B cell (primary cell): ENCODE data around the gene MKRN1. TPM values are rescaled to one million over a fixed set of nuclear protein-coding genes. Genes with fewer than 3 reads are reported as not detected.

Experiments used
- ATAC-seq: fragments of 200-7000 bp; cut with Tn5 transposase; one replicate; pipeline ENCODE4 v1.10.0; 2021; ENCODE audit warnings: low read depth, mild to moderate bottlenecking, moderate number of reproducible peaks, moderate library complexity
- CTCF ChIA-PET: fragments of 350-600 bp; sonication (Branson Sonifier 250); formaldehyde crosslinking; loops from one replicate; lab custom pipeline; 2021; ENCODE audit warnings: antibody characterized with exemption, inconsistent platforms; lab: Charles Lee
- POLR2A ChIA-PET: fragments of 350-600 bp; sonication (Branson Sonifier 250); formaldehyde crosslinking; loops from one replicate; lab custom pipeline; 2021; ENCODE audit warnings: antibody characterized with exemption; lab: Charles Lee
- DNase-seq: peaks from one replicate; pipeline ENCODE4 v3.0.0; 2013
- H2AFZ ChIP-seq: 2 replicates; pipeline ENCODE4 v1.6.1; 2012; ENCODE audit warnings: mild to moderate bottlenecking, low read depth, low read length; ENCODE audit not compliant: insufficient read depth, poor library complexity, severe bottlenecking
- H3K27ac ChIP-seq, 2 donors: 1 replicate in 1 of 2; 2 replicates in 1 of 2; pipeline ENCODE4 v1.5.1; 2012 to 2013; ENCODE audit warnings: low read length in 2 of 2, mild to moderate bottlenecking in 2 of 2, moderate library complexity in 1 of 2
- H3K27me3 ChIP-seq, 4 experiments: fragments of 200-600 bp in 1 of 4; sonication (generic) in 1 of 4; replicated peaks in 1 of 4; 1 replicate in 2 of 4; 2 replicates in 2 of 4; pipeline versions ENCODE4 v1.6.1 to v1.7.0; 2013 to 2016; ENCODE audit warnings: low read length in 3 of 4, mild to moderate bottlenecking in 2 of 4, mixed read lengths in 1 of 4, moderate library complexity in 1 of 4; ENCODE audit not compliant: insufficient read depth in 4 of 4, control insufficient read depth in 3 of 4; ENCODE audit errors: control extremely low read depth in 1 of 4
- H3K36me3 ChIP-seq, 2 experiments: replicated peaks in 1 of 2; 1 replicate in 1 of 2; 2 replicates in 1 of 2; pipeline versions ENCODE4 v1.6.1 to v1.7.1; 2013; ENCODE audit warnings: low read length in 1 of 2; ENCODE audit not compliant: insufficient read depth in 2 of 2, control insufficient read depth in 1 of 2; ENCODE audit errors: control extremely low read depth in 1 of 2, extremely low read depth in 1 of 2
- H3K4me1 ChIP-seq, 2 donors: fragments of 200-600 bp in 1 of 2; sonication (generic) in 1 of 2; 1 replicate in 1 of 2; 2 replicates in 1 of 2; pipeline versions ENCODE4 v1.5.1 to v1.6.1; 2013 to 2017; ENCODE audit warnings: low read length in 2 of 2; ENCODE audit not compliant: control insufficient read depth in 2 of 2, insufficient read depth in 2 of 2
- H3K4me2 ChIP-seq: replicated peaks from 2 replicates; pipeline ENCODE3; 2012; ENCODE audit warnings: mild to moderate bottlenecking, low read depth, low read length; ENCODE audit not compliant: poor library complexity, severe bottlenecking
- H3K4me3 ChIP-seq, 5 experiments: fragments of 200-600 bp in 1 of 5; sonication (generic) in 1 of 5; 1 replicate in 3 of 5; 2 replicates in 2 of 5; pipeline versions ENCODE4 v1.5.1 to v1.7.0; 2011 to 2016; ENCODE audit warnings: low read length in 4 of 5, mild to moderate bottlenecking in 4 of 5, low read depth in 2 of 5, control low read depth in 1 of 5, moderate library complexity in 1 of 5; ENCODE audit not compliant: insufficient read depth in 1 of 5; ENCODE audit errors: control extremely low read depth in 1 of 5, extremely low read depth in 1 of 5
- H3K79me2 ChIP-seq: fragments of 200-600 bp; sonication (generic); one replicate; pipeline ENCODE4 v1.6.0; 2016; ENCODE audit warnings: low read length; ENCODE audit not compliant: control insufficient read depth, insufficient read depth
- H3K9ac ChIP-seq: fragments of 200-600 bp; sonication (generic); 2 replicates; pipeline ENCODE4 v1.6.1; 2017; ENCODE audit warnings: mild to moderate bottlenecking, low read length, moderate library complexity
- H3K9me3 ChIP-seq, 3 donors: one replicate each; pipeline versions ENCODE4 v1.6.1 to v1.7.1; 2013; ENCODE audit warnings: low read length in 2 of 3; ENCODE audit not compliant: control insufficient read depth in 2 of 3, insufficient read depth in 1 of 3; ENCODE audit errors: control extremely low read depth in 1 of 3
- H4K20me1 ChIP-seq: 2 replicates; pipeline ENCODE4 v1.6.0; 2012; ENCODE audit warnings: mild to moderate bottlenecking, low read length; ENCODE audit not compliant: insufficient read depth, control insufficient read depth, poor library complexity, severe bottlenecking
- H3K27ac Mint-ChIP-seq: one replicate; pipeline ENCODE4 v1.8.0; 2021; ENCODE audit warnings: mixed read lengths
- H3K27me3 Mint-ChIP-seq: one replicate; pipeline ENCODE4 v1.8.0; 2021; ENCODE audit warnings: mixed read lengths
- H3K4me1 Mint-ChIP-seq: one replicate; pipeline ENCODE4 v1.8.0; 2021; ENCODE audit warnings: mixed read lengths
- H3K4me3 Mint-ChIP-seq: one replicate; pipeline ENCODE4 v1.8.0; 2021; ENCODE audit warnings: mixed read lengths
- H3K9me3 Mint-ChIP-seq: one replicate; pipeline ENCODE4 v1.8.0; 2022; ENCODE audit warnings: mixed read lengths; ENCODE audit not compliant: insufficient read depth
- EZH2 ChIP-seq: IDR thresholded peaks from 2 replicates; pipeline ENCODE4 v1.6.1; 2012; ENCODE audit warnings: borderline replicate concordance, low read depth, mild to moderate bottlenecking, moderate library complexity, low read length; ENCODE audit not compliant: insufficient read depth, poor library complexity, severe bottlenecking
- WGBS: methylation state at CpG from one replicate; pipeline ENCODE4 v1.1.5; 2013; ENCODE audit warnings: missing lambda C conversion rate; ENCODE audit not compliant: insufficient coverage; 5-methylcytosine and 5-hydroxymethylcytosine counted together
- intact Hi-C: fragments of 100-400 bp; cut with micrococcal nuclease; formaldehyde crosslinking; loops from one replicate; pipeline ENCODE4 v1.10.0; 2022
- polyA plus RNA-seq: library from polyadenylated mRNA; depleted of rRNA; stranded (reverse); fragments of >200 nt; gene quantifications from 2 replicates; pipeline ENCODE4 v1.2.3, GENCODE V29; 2012
- total RNA-seq, 2 donors: library from RNA; stranded (reverse); fragments of 120-200 nt in 1 of 2; gene quantifications; 1 replicate in 1 of 2; 2 replicates in 1 of 2; pipeline versions ENCODE4 v1.2.3 to v1.2.4, GENCODE V29; 2013 to 2022
- TF ChIP-seq, protein P1 (sequence below): fragments of 200-600 bp; IDR thresholded peaks from one replicate; pipeline ENCODE4 v1.8.0; 2022; ENCODE audit warnings: antibody characterized with exemption, mild to moderate bottlenecking

The MKRN1 gene
- total and polyA plus RNA-seq, 2 donors (not counting 1 experiment from before 2014, with no cell fraction given): 41.9 to 147 TPM

DNA sequence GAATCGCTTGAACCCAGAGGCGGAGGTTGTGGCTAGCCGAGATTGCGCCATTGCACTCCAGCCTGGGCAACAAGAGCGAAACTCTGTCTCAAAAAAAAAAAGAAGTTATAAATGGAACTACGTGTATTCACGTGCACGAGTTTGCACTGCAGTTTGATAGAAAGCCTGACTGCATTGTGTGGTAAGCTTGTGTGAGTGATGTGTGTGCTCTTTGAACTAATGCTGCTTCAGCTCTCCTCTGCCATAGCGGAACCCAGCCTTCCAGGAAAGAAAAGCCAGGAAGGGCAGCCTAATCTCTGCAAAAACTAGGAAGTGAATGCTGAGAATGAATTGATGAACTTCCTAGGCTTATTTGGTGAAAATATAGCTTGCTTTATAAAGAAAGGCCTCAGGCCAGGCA is 15.6 kb upstream of the MKRN1 start:
- WGBS: 92% methylated on average over 9 of the region's 9 CpGs

DNA sequence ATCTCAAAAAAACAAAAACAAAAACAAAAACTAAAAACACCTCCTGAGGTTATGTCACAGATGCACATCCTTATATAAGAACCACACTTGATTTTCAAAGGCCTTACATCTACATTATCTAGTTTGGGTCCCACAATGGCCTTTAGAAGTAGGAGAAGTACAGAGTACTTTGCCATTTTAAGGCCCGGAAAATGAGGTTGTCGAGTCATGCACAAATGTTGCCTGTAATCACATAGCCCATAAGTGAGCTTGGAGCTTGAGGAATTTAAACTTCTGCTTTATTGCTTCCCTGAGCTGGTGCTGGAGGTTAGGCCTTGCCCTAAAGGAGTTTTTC is 9.7 kb upstream of the MKRN1 start:
- H3K27ac ChIP-seq: no peak overlapping the region
- H3K27me3 ChIP-seq: no peaks in the 10 kb centered on the region
- intact Hi-C loops: no loop called here
- Mint-ChIP-seq H3K4me3 (no peak overlapping the region), H3K4me1 (no peaks in the 10 kb centered on the region), H3K27ac (no peak overlapping the region), H3K9me3 (no peaks in the 10 kb centered on the region), H3K27me3 (no peaks in the 10 kb centered on the region)
- H3K36me3 ChIP-seq: no peaks in the 10 kb centered on the region
- POLR2A ChIA-PET: no interaction called here
- no CpG with 5 or more reads among the region's 2 CpGs for WGBS
- H3K9ac ChIP-seq: no peak overlapping the region
- H3K9me3 ChIP-seq: no peaks in the 10 kb centered on the region
- H3K4me3 ChIP-seq: no peak overlapping the region
- no peak for ATAC-seq
- H3K4me2 ChIP-seq: no peak overlapping the region
- no peak overlapping the region for H2AFZ ChIP-seq
- no peaks in the 10 kb centered on the region for H4K20me1 ChIP-seq
- TF ChIP-seq EZH2: no peak
- TF ChIP-seq, protein P1, sequence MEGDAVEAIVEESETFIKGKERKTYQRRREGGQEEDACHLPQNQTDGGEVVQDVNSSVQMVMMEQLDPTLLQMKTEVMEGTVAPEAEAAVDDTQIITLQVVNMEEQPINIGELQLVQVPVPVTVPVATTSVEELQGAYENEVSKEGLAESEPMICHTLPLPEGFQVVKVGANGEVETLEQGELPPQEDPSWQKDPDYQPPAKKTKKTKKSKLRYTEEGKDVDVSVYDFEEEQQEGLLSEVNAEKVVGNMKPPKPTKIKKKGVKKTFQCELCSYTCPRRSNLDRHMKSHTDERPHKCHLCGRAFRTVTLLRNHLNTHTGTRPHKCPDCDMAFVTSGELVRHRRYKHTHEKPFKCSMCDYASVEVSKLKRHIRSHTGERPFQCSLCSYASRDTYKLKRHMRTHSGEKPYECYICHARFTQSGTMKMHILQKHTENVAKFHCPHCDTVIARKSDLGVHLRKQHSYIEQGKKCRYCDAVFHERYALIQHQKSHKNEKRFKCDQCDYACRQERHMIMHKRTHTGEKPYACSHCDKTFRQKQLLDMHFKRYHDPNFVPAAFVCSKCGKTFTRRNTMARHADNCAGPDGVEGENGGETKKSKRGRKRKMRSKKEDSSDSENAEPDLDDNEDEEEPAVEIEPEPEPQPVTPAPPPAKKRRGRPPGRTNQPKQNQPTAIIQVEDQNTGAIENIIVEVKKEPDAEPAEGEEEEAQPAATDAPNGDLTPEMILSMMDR: no peak
- DNase-seq: no peak
- CTCF ChIA-PET: no interaction called here
- H3K79me2 ChIP-seq: no peaks in the 10 kb centered on the region
- no peaks in the 10 kb centered on the region for H3K4me1 ChIP-seq

More for the DNA sequence above, 15.6 kb upstream of the MKRN1 start:
- Histone ChIP-seq H3K36me3 (no peaks in the 10 kb centered on the region), H3K79me2 (no peaks in the 10 kb centered on the region), H3K27me3 (no peaks in the 10 kb centered on the region), H2AFZ (no peak overlapping the region), H3K4me3 (no peak overlapping the region), H3K4me2 (no peak overlapping the region), H3K27ac (no peak overlapping the region), H3K9ac (no peak overlapping the region), H3K4me1 (no peaks in the 10 kb centered on the region), H3K9me3 (no peaks in the 10 kb centered on the region), H4K20me1 (no peaks in the 10 kb centered on the region)
- CTCF ChIA-PET: interaction anchor here (0.7 to 5.9 kb wide), 3 partner anchors 17 to 945 kb away, joined by 3 to 96 read pairs (median 3); partner anchors contain the start of gene MKRN1
- H3K4me1 Mint-ChIP-seq: no peaks in the 10 kb centered on the region
- intact Hi-C loops: no loop called here
- no peak for TF ChIP-seq EZH2
- DNase-seq (no peak), ATAC-seq (no peak)
- H3K27me3 Mint-ChIP-seq: no peaks in the 10 kb centered on the region
- H3K9me3 Mint-ChIP-seq: no peaks in the 10 kb centered on the region
- H3K4me3 Mint-ChIP-seq: no peak overlapping the region
- no peak overlapping the region for H3K27ac Mint-ChIP-seq
- POLR2A ChIA-PET: no interaction called here
